Fibroblast of villous mesenchyme (primary cell): ENCODE data around the gene LMNTD1. TPM values are rescaled to one million over a fixed set of nuclear protein-coding genes. Genes with fewer than 3 reads are reported as not detected.
"Not testable (repeated sequence)": the region's sequence is repeated elsewhere in the genome, so short reads cannot be mapped to it uniquely, and the experiment has no call there.

Experiments
- DNase-seq: peaks from one replicate; pipeline ENCODE4 v3.0.0-alpha.2; 2010; ENCODE audit warnings: low read depth
- H3K4me3 ChIP-seq: 2 replicates; pipeline ENCODE4 v1.5.1; 2011; ENCODE audit warnings: low read depth, mild to moderate bottlenecking, low read length
- total RNA-seq: library from RNA; depleted of rRNA; stranded (reverse); fragments of >200 nt; gene quantifications from 2 replicates; pipeline ENCODE4 v1.2.3, GENCODE V29; 2012
- TF ChIP-seq, protein P1 (sequence below): IDR thresholded peaks from 2 replicates; pipeline ENCODE4 v1.5.1; 2012; ENCODE audit warnings: low read depth, mild to moderate bottlenecking, low read length; ENCODE audit not compliant: insufficient read depth

LMNTD1 gene
- not detected in 2 replicates for total RNA-seq

GRCh38 chr12:25553098-25553497 lies at the start of gene LMNTD1:
LMNTD1 (minus strand) TSS chr12:25553283; CDS start chr12:25552959, 324 bp downstream.
- no peak within 1 kb of the TSS for H3K4me3 ChIP-seq
- TF ChIP-seq, protein P1, sequence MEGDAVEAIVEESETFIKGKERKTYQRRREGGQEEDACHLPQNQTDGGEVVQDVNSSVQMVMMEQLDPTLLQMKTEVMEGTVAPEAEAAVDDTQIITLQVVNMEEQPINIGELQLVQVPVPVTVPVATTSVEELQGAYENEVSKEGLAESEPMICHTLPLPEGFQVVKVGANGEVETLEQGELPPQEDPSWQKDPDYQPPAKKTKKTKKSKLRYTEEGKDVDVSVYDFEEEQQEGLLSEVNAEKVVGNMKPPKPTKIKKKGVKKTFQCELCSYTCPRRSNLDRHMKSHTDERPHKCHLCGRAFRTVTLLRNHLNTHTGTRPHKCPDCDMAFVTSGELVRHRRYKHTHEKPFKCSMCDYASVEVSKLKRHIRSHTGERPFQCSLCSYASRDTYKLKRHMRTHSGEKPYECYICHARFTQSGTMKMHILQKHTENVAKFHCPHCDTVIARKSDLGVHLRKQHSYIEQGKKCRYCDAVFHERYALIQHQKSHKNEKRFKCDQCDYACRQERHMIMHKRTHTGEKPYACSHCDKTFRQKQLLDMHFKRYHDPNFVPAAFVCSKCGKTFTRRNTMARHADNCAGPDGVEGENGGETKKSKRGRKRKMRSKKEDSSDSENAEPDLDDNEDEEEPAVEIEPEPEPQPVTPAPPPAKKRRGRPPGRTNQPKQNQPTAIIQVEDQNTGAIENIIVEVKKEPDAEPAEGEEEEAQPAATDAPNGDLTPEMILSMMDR, result no peak
- peak; percentile 8 for DNase-seq

GRCh38 chr12:25598956-25599355 lies 45.9 kb upstream of the LMNTD1 start:
- TF ChIP-seq, protein P1, result no peak

GRCh38 chr12:25595496-25595895 lies 42.4 kb upstream of the LMNTD1 start:
- DNase-seq, H3K4me3 ChIP-seq: not testable (repeated sequence)

More at GRCh38 chr12:25598956-25599355, 45.9 kb upstream of the LMNTD1 start:
- H3K4me3 ChIP-seq, result no peak overlapping the region
- DNase-seq, result no peak

GRCh38 chr12:25594376-25594775 lies 41.3 kb upstream of the LMNTD1 start:
- DNase-seq, result peak; percentile 60
- H3K4me3 ChIP-seq, result no peak overlapping the region

DNA sequence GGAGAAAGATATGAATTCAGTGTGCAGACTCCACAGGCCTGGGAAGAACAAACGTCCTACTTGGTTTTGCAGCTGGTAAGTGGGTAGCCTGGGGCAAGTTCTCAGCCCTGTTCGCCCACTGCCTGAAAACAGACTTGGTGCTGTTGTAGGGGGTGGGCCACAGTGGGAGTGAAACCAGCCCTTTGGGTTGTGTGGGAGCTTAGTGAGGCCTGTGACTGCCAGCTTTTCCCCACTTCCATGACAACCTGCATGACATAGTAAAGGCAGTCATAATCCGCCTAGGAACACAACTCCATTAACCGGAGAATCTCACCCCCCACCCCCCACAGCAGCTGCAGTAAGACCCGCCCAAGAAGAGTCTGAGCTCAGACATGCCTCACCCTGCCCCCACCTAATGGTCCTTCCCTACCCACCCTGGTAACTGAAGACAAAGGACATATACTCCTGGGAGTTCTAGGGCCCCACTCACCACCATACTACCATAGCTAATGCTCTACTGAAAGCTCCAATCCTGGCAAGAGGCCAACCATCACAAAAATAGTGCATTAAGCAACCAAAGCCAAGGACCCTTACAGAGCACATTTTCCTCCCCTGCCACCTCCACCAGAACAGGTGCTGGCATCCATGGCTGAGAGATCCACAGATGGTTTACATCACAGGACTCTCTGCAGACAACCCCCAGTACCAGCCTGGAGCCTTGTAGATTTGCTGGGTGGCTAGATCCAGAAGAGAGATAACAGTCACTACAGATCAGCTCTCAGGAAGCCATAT lies 39.8 kb upstream of the LMNTD1 start:
- H3K4me3 ChIP-seq, result no peak overlapping the region
- TF ChIP-seq, protein P1, result no peak
- no peak for DNase-seq

More at GRCh38 chr12:25594376-25594775, 41.3 kb upstream of the LMNTD1 start:
- TF ChIP-seq, protein P1, result no peak

DNA sequence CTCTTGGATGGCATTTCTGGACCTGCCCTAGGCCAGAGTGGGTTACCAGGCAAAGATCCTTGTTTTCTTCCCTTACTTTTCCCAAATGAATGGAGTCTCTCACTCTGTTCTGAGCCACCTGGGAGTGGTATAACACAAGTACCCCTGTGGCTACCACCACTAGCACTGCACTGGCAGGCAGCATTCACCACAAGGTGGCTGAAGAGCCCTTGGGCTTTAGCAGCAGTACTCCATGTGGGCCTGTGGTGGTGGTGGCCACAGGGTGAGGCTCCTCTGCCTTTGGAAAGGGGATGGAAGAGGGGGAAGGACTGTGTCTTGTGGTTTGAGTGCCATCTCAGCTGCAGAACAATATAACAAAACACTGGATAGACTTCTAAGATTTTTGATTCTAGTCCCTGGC lies 38.1 kb upstream of the LMNTD1 start:
- H3K4me3 ChIP-seq, result no peak overlapping the region
- TF ChIP-seq, protein P1, result peak; percentile 27
- DNase-seq, result no peak

DNA sequence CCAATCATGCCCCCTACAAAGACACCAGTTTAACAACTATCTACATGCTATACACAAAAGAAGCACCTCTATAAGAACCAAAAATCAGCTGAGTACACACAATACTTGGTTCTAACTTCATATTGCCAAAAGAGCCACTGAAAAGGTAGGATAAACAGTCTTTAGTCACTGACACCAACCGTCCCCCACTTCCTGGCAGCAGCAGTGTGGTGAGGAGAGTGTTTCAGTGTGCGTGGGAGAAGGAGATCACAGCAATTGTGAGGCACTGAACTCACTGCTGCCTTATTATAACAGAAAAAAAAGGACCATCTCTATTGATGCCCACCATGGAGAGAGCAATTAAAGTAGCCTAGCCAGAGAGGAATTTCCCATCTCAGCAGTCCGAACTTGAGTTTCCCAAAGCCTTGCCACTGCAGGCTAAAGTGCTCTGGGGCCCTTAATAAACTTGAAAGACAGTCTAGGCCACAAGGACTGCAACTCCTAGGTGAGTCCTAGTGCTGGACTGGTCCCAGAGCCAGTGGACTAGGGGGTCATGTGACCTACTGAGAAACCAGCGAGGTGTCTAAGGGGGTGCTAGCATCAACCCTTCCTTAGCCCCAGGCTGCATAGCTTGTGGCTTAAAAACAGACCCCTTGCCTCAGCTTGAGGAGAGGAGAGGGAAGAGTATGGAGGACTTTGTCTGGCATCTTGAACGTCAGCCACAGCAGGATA lies 37.1 kb upstream of the LMNTD1 start:
- no peak for DNase-seq
- no peak overlapping the region for H3K4me3 ChIP-seq
- TF ChIP-seq, protein P1, result no peak
